ENCODE data around the gene SNX6. TPM values are rescaled to one million over a fixed set of nuclear protein-coding genes. Genes with fewer than 3 reads are reported as not detected.
"Not testable (repeated sequence)": the region's sequence is repeated elsewhere in the genome, so short reads cannot be mapped to it uniquely, and the experiment has no call there.

SNX6 gene
- total RNA-seq (2014; rRNA removed; shearing (Covaris generic)): 70.3 and 80.4 TPM in 2 replicates
- polyA plus RNA-seq (2015; cell fraction: cytosol; rRNA removed): 106 and 122 TPM in 2 replicates
- polyA plus RNA-seq (2015; cell fraction: nucleus; rRNA removed): 97.7 and 126 TPM in 2 replicates

- peak; percentile 47 for DNase-seq (ENCODE audit: low read depth)
Observed at GRCh38 chr14:34629657-34630529, at the start of gene SNX6. SNX6 (minus strand) TSS chr14:34630148; CDS start chr14:34630116, 32 bp downstream.

GRCh38 chr14:34678735-34679134, 48.8 kb upstream of the SNX6 start:
- no peak for DNase-seq (ENCODE audit: low read depth)

GRCh38 chr14:34678306-34678705, 48.4 kb upstream of the SNX6 start:
- no peak for DNase-seq (ENCODE audit: low read depth)

- no peak for DNase-seq (ENCODE audit: low read depth)
Observed at GRCh38 chr14:34676516-34677211, 46.7 kb upstream of the SNX6 start.

GRCh38 chr14:34673702-34674101, 43.8 kb upstream of the SNX6 start:
- no peak for DNase-seq (ENCODE audit: low read depth)

GRCh38 chr14:34671716-34672115, 41.8 kb upstream of the SNX6 start:
- no peak for DNase-seq (ENCODE audit: low read depth)

- DNase-seq (ENCODE audit: low read depth): no peak
Observed at GRCh38 chr14:34668111-34668510, 38.2 kb upstream of the SNX6 start.

GRCh38 chr14:34667007-34667406, 37.1 kb upstream of the SNX6 start:
- DNase-seq (ENCODE audit: low read depth): no peak

- DNase-seq (ENCODE audit: low read depth): peak; percentile 84
Observed at GRCh38 chr14:34665785-34666435, 36.0 kb upstream of the SNX6 start.

- no peak for DNase-seq (ENCODE audit: low read depth)
Observed at GRCh38 chr14:34662561-34663088, 32.7 kb upstream of the SNX6 start.

- no peak for DNase-seq (ENCODE audit: low read depth)
Observed at GRCh38 chr14:34660796-34661195, 30.8 kb upstream of the SNX6 start.

- DNase-seq (ENCODE audit: low read depth): no peak
Observed at GRCh38 chr14:34655959-34656358, 26.0 kb upstream of the SNX6 start.

GRCh38 chr14:34653073-34653472, 23.1 kb upstream of the SNX6 start:
- DNase-seq (ENCODE audit: low read depth): not testable (repeated sequence)

GRCh38 chr14:34652348-34652747, 22.4 kb upstream of the SNX6 start:
- not testable (repeated sequence) for DNase-seq (ENCODE audit: low read depth)

GRCh38 chr14:34650786-34651584, 21.0 kb upstream of the SNX6 start:
- peak; percentile 99 for DNase-seq (ENCODE audit: low read depth)

GRCh38 chr14:34650006-34650405, 20.1 kb upstream of the SNX6 start:
- not testable (repeated sequence) for DNase-seq (ENCODE audit: low read depth)

GRCh38 chr14:34649344-34649743, 19.4 kb upstream of the SNX6 start:
- peak; percentile 95 for DNase-seq (ENCODE audit: low read depth)

- DNase-seq (ENCODE audit: low read depth): no peak
Observed at GRCh38 chr14:34646570-34647255, 16.8 kb upstream of the SNX6 start.

- no peak for DNase-seq (ENCODE audit: low read depth)
Observed at GRCh38 chr14:34643361-34643760, 13.4 kb upstream of the SNX6 start.

GRCh38 chr14:34642595-34642994, 12.6 kb upstream of the SNX6 start:
- DNase-seq (ENCODE audit: low read depth): no peak
